ENCODE data around the gene PAX7. TPM values are rescaled to one million over a fixed set of nuclear protein-coding genes. Genes with fewer than 3 reads are reported as not detected.
"Not testable (repeated sequence)": the region's sequence is repeated elsewhere in the genome, so short reads cannot be mapped to it uniquely, and the experiment has no call there.

Gene PAX7
- total RNA-seq, 4 donors from 2014 or later, result 1.8 to 5.1 (median 3.9) TPM

DNA sequence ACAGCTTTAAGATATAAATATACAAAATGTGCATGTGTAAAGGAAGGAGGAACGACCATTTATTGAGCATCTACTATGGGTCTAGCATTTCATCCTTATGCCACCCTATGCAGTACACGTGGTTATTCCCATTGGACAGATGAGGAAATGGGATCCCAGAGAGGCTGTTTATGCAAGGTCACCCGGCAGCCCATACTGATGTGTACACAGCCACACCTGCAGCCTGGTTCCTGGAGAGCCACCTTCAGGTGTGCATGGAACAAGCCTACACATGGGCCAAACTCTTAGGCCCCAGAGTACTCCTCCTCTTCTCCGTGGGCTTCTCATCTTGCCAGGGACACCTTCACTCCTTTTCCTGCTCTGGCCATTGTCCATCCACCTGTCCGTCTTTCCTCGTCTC is 108.8 kb downstream of the PAX7 start:
- intact Hi-C loops (cut with DNase I; ENCODE audit: low total_unique reads) (no loop called here), in situ Hi-C loops (cut with MboI; ENCODE audit: low sequenced_read_pairs in 4 of 4) (no loop called here)
- DNase-seq (no peak), ATAC-seq (no peak)
- H3K4me1 ChIP-seq, result no peaks in the 10 kb centered on the region
- no peak for TF ChIP-seq POLR2A (IDR thresholded peaks at IDR 0.05)
- TF ChIP-seq, protein P1, sequence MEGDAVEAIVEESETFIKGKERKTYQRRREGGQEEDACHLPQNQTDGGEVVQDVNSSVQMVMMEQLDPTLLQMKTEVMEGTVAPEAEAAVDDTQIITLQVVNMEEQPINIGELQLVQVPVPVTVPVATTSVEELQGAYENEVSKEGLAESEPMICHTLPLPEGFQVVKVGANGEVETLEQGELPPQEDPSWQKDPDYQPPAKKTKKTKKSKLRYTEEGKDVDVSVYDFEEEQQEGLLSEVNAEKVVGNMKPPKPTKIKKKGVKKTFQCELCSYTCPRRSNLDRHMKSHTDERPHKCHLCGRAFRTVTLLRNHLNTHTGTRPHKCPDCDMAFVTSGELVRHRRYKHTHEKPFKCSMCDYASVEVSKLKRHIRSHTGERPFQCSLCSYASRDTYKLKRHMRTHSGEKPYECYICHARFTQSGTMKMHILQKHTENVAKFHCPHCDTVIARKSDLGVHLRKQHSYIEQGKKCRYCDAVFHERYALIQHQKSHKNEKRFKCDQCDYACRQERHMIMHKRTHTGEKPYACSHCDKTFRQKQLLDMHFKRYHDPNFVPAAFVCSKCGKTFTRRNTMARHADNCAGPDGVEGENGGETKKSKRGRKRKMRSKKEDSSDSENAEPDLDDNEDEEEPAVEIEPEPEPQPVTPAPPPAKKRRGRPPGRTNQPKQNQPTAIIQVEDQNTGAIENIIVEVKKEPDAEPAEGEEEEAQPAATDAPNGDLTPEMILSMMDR (IDR thresholded peaks at IDR 0.05 in 4 of 5, conservative IDR thresholded peaks at IDR 0.05 in 1 of 5), result no peak
- H3K27me3 ChIP-seq, result peaks cover 0 to 4% (median 0%) of the 10 kb centered on the region in 3 donors
- no peaks in the 10 kb centered on the region for H3K36me3 ChIP-seq
- no peak overlapping the region for H3K27ac ChIP-seq
- no peak overlapping the region for H3K4me3 ChIP-seq
- no peaks in the 10 kb centered on the region for H3K9me3 ChIP-seq

DNA sequence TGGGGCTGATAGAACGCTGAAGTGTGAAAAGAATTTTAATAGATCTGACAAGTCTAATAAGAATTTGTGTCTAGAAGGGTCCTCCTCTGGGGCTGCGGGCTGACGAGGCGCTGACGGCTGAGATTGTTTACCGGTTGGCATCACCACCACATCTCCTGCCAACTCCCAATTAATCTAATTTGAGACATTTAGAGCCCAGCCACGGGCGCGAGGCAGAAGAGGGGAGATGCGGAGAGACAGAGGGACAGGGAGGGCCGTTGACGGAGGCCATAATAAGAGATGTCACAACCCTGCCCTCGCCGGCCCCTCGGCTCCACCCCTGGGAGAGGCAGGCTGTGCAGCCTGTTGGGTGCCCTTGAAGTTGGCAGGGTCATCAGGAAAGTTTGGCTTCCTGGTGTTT is 109.3 kb downstream of the PAX7 start:
- Histone ChIP-seq H3K4me1 (no peaks in the 10 kb centered on the region), H3K9me3 (no peaks in the 10 kb centered on the region), H3K36me3 (no peaks in the 10 kb centered on the region), H3K27ac (no peak overlapping the region), H3K4me3 (no peak overlapping the region), H3K27me3 (peaks cover 0 to 4% (median 0%) of the 10 kb centered on the region in 3 donors)
- intact Hi-C loops (cut with DNase I; ENCODE audit: low total_unique reads), result no loop called here
- no peak for ATAC-seq
- DNase-seq, result no peak
- in situ Hi-C loops (cut with MboI; ENCODE audit: low sequenced_read_pairs in 4 of 4), result no loop called here
- TF ChIP-seq, protein P1 (IDR thresholded peaks at IDR 0.05 in 4 of 5, conservative IDR thresholded peaks at IDR 0.05 in 1 of 5), result no peak
- TF ChIP-seq POLR2A (IDR thresholded peaks at IDR 0.05), result no peak

DNA sequence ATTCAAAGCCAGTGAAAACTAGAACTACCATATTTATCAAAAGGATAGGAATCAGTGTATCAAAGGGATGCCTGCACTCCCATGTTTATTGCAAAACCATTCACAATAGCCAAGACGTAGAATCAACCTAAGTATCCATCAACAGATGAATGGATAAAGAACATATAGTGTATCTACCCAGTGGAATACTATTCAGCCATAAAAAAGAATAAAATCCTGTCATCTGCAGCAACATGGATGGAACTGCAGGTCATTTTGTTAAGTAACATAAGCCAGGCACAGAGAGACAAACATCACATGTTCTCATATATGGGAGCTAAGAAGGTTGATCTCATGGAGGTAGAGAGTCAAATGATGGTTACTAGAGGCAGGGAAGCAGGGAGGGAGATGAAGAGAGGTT is 110.0 kb downstream of the PAX7 start:
- Histone ChIP-seq H3K4me3 (no peak overlapping the region), H3K27me3 (peaks cover 0 to 4% (median 0%) of the 10 kb centered on the region in 3 donors), H3K4me1 (no peaks in the 10 kb centered on the region), H3K36me3 (no peaks in the 10 kb centered on the region), H3K9me3 (no peaks in the 10 kb centered on the region), H3K27ac (no peak overlapping the region)
- TF ChIP-seq POLR2A (IDR thresholded peaks at IDR 0.05), result no peak
- TF ChIP-seq, protein P1 (IDR thresholded peaks at IDR 0.05 in 4 of 5, conservative IDR thresholded peaks at IDR 0.05 in 1 of 5), result no peak
- intact Hi-C loops (cut with DNase I; ENCODE audit: low total_unique reads), result no loop called here
- no peak for DNase-seq
- in situ Hi-C loops (cut with MboI; ENCODE audit: low sequenced_read_pairs in 4 of 4), result no loop called here
- no peak for ATAC-seq

DNA sequence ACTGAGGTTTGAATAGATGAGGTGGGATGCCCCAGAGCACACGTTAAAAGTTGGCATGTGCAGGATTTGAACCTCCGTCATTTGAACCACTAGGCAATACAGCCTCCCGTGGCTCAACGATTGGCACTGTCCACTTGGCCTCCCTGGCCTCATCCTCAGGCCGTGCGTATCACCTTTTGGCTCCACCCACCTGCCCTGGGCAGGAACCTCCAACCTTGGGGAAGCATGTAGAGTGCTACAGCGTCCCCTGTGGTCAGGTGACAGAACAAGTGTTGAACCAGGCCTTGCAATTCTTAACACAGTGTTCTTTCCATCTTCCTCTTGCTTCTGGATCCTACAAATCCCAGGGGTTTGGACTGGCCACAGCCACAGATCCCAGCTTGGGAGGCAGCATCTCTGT is 112.6 kb downstream of the PAX7 start:
- TF ChIP-seq POLR2A (IDR thresholded peaks at IDR 0.05), result no peak
- in situ Hi-C loops (cut with MboI; ENCODE audit: low sequenced_read_pairs in 4 of 4) (no loop called here), intact Hi-C loops (cut with DNase I; ENCODE audit: low total_unique reads) (no loop called here)
- Histone ChIP-seq H3K36me3 (no peaks in the 10 kb centered on the region), H3K27me3 (peaks cover 0 to 4% (median 0%) of the 10 kb centered on the region in 3 donors), H3K4me3 (no peak overlapping the region), H3K27ac (no peak overlapping the region), H3K9me3 (no peaks in the 10 kb centered on the region), H3K4me1 (no peaks in the 10 kb centered on the region)
- no peak for ATAC-seq
- DNase-seq, result no peak

DNA sequence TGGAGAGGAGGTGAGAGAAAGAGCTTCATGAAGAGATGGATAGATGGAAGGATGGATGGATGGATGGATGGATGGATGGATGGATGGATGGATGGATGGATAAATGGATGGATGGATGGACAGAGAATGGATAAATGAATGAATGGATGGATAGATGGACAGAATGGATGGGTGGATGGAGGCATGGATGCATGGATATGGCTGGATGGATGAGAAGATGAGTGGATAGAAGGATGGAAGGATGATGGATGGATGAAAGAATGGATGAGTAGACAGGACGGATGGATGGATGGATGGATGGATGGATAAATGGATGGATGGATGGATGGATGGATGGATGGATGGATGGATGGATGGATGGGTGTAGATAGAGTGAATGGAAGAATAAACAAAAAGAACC is 113.7 kb downstream of the PAX7 start:
- H3K9me3 ChIP-seq, result not testable (repeated sequence)

DNA sequence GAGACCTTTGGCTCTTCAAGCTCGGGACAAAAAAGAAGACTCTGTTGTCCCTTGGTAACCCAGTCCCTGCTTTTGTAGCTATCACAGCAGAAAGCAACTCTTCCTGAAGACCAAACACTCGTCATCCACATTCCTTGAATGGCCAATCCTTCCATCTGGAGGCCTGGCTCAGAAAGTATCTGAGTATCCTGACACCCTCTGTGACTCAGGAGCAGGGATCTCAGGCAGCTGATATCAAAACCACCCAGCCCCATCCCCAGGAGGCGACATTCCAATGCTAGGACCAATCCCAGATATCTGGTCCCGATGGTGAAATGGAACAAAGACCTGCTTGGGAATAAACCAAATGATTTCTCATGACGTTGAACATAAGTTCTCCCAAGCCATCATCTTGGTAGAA is 116.3 kb downstream of the PAX7 start:
- in situ Hi-C loops (cut with MboI; ENCODE audit: low sequenced_read_pairs in 4 of 4) (no loop called here), intact Hi-C loops (cut with DNase I; ENCODE audit: low total_unique reads) (no loop called here)
- TF ChIP-seq POLR2A (IDR thresholded peaks at IDR 0.05), result no peak
- TF ChIP-seq, protein P1 (IDR thresholded peaks at IDR 0.05 in 4 of 5, conservative IDR thresholded peaks at IDR 0.05 in 1 of 5), result no peak
- no peak overlapping the region for H3K27ac ChIP-seq
- H3K27me3 ChIP-seq, result no peaks in the 10 kb centered on the region
- no peaks in the 10 kb centered on the region for H3K36me3 ChIP-seq
- ATAC-seq (no peak), DNase-seq (no peak)
- no peaks in the 10 kb centered on the region for H3K9me3 ChIP-seq
- H3K4me3 ChIP-seq, result no peak overlapping the region
- H3K4me1 ChIP-seq, result no peaks in the 10 kb centered on the region

More for the DNA sequence above, 113.7 kb downstream of the PAX7 start:
- intact Hi-C loops (cut with DNase I; ENCODE audit: low total_unique reads); H3K27ac ChIP-seq; H3K36me3 ChIP-seq; in situ Hi-C loops (cut with MboI; ENCODE audit: low sequenced_read_pairs in 4 of 4); H3K27me3 ChIP-seq; H3K4me1 ChIP-seq; H3K4me3 ChIP-seq; DNase-seq; ATAC-seq: not testable (repeated sequence)
